Calu3 (cell line): ENCODE measurements around the gene LY6G6F. TPM values are rescaled to one million over a fixed set of nuclear protein-coding genes. Genes with fewer than 3 reads are reported as not detected.

ENCODE experiments used
- BruUV-seq: library from RNA; stranded (reverse); fragments of 400-500 nt; replicated peaks from 2 replicates; lab custom pipeline; 2021; lab: Mats Ljungman, UMichigan
- CTCF ChIA-PET: fragments of 300-600 bp; sonication (Branson Sonifier 250); formaldehyde crosslinking; loops from one replicate; lab custom pipeline; 2022; ENCODE audit warnings: antibody characterized with exemption; lab: Charles Lee
- DNase-seq: peaks from one replicate; pipeline ENCODE4 v3.0.0; 2022
- H3K27ac Mint-ChIP-seq: one replicate; pipeline ENCODE4 v1.8.0; 2022; ENCODE audit warnings: mixed read lengths; ENCODE audit not compliant: unreplicated experiment
- H3K27me3 Mint-ChIP-seq: one replicate; pipeline ENCODE4 v1.8.0; 2022; ENCODE audit warnings: mixed read lengths; ENCODE audit not compliant: unreplicated experiment
- H3K36me3 Mint-ChIP-seq: one replicate; pipeline ENCODE4 v1.8.0; 2022; ENCODE audit warnings: mild to moderate bottlenecking, moderate library complexity, mixed read lengths; ENCODE audit not compliant: insufficient read depth, unreplicated experiment
- H3K4me1 Mint-ChIP-seq: one replicate; pipeline ENCODE4 v1.8.0; 2022; ENCODE audit warnings: mild to moderate bottlenecking, low read depth, mixed read lengths; ENCODE audit not compliant: unreplicated experiment
- H3K4me3 Mint-ChIP-seq: one replicate; pipeline ENCODE4 v1.8.0; 2022; ENCODE audit warnings: mild to moderate bottlenecking, low read depth, moderate library complexity, mixed read lengths; ENCODE audit not compliant: unreplicated experiment
- H3K9me3 Mint-ChIP-seq: one replicate; pipeline ENCODE4 v1.8.0; 2022; ENCODE audit warnings: low read depth, mixed read lengths; ENCODE audit not compliant: unreplicated experiment
- intact Hi-C: fragments of 100-400 bp; cut with micrococcal nuclease; formaldehyde crosslinking; loops from one replicate; pipeline ENCODE4 v1.10.0; 2022; ENCODE audit not compliant: unreplicated experiment
- total RNA-seq: library from RNA; stranded (reverse); gene quantifications from 2 replicates; pipeline ENCODE4 v1.2.3, GENCODE V29; 2022
- TF ChIP-seq, protein P1 (sequence below): fragments of 200-600 bp; IDR thresholded peaks from one replicate; pipeline ENCODE4 v1.8.0; 2022; ENCODE audit warnings: antibody characterized with exemption; ENCODE audit not compliant: unreplicated experiment

LY6G6F gene
- total RNA-seq, 1 experiment from 2014 or later = not detected

DNA sequence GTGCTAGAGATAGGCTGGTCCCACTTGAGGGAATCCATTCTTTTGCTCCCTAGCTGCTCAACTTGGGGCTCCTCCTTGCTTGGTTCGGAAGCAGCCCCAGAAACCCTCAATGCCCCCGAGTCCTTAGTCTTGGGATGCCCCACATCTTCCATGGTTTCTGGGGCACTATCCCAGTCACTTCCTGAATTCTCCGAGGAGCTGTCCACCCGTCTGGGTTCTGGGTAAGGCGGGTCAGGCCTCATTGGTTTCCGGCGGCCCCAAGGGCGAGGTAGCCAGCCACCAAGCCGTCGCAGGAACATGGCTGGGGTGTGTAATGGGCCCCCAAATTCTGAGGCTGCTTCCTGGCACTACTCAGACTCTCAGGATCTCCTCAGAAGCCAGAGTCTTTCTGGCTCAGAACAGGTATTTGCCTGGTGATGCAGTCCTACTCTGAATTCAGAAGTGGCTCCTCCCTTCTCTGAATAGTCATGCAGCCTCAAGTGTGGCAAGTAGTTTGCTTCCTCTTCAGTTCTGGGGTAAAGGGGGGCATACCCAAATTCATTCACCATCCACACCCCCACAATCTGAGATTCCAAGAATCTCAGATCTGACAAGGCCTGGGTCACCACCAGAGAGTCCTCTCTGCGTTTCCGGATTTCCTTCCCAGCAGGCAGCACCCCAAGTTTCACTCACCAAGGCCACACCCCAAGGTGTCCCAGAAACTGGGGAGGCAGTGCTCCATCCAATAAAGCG, 46.9 kb upstream of the LY6G6F start:
- DNase-seq = no peak
- peaks cover 72% of the 10 kb centered on the region for H3K4me1 Mint-ChIP-seq
- peak overlapping the region; percentile 87 for H3K27ac Mint-ChIP-seq
- H3K27me3 Mint-ChIP-seq = no peaks in the 10 kb centered on the region
- H3K36me3 Mint-ChIP-seq = peaks cover 86% of the 10 kb centered on the region
- intact Hi-C loops = loop anchor here (1.0 kb wide), 1 partner anchor 8 kb away; the partner anchor contains the start of gene BAG6
- CTCF ChIA-PET = interaction anchor here (0.9 to 1.5 kb wide), 5 partner anchors 8 to 215 kb away, joined by 3 to 10 read pairs (median 4); partner anchors contain the start of genes BAG6 and DDX39B
- BruUV-seq = TSS peak; percentile 29
- TF ChIP-seq, protein P1, sequence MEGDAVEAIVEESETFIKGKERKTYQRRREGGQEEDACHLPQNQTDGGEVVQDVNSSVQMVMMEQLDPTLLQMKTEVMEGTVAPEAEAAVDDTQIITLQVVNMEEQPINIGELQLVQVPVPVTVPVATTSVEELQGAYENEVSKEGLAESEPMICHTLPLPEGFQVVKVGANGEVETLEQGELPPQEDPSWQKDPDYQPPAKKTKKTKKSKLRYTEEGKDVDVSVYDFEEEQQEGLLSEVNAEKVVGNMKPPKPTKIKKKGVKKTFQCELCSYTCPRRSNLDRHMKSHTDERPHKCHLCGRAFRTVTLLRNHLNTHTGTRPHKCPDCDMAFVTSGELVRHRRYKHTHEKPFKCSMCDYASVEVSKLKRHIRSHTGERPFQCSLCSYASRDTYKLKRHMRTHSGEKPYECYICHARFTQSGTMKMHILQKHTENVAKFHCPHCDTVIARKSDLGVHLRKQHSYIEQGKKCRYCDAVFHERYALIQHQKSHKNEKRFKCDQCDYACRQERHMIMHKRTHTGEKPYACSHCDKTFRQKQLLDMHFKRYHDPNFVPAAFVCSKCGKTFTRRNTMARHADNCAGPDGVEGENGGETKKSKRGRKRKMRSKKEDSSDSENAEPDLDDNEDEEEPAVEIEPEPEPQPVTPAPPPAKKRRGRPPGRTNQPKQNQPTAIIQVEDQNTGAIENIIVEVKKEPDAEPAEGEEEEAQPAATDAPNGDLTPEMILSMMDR = no peak
- peak overlapping the region; percentile 82 for H3K4me3 Mint-ChIP-seq
- H3K9me3 Mint-ChIP-seq = no peaks in the 10 kb centered on the region

- BruUV-seq = no TSS peak
- peaks cover 69% of the 10 kb centered on the region for H3K4me1 Mint-ChIP-seq
Observed at GRCh38 chr6:31660381-31661261, 46.0 kb upstream of the LY6G6F start, which contains the start of gene C6orf47. Gene C6orf47 (minus strand): TSS chr6:31660778. CDS start chr6:31659947, 831 bp downstream.

DNA sequence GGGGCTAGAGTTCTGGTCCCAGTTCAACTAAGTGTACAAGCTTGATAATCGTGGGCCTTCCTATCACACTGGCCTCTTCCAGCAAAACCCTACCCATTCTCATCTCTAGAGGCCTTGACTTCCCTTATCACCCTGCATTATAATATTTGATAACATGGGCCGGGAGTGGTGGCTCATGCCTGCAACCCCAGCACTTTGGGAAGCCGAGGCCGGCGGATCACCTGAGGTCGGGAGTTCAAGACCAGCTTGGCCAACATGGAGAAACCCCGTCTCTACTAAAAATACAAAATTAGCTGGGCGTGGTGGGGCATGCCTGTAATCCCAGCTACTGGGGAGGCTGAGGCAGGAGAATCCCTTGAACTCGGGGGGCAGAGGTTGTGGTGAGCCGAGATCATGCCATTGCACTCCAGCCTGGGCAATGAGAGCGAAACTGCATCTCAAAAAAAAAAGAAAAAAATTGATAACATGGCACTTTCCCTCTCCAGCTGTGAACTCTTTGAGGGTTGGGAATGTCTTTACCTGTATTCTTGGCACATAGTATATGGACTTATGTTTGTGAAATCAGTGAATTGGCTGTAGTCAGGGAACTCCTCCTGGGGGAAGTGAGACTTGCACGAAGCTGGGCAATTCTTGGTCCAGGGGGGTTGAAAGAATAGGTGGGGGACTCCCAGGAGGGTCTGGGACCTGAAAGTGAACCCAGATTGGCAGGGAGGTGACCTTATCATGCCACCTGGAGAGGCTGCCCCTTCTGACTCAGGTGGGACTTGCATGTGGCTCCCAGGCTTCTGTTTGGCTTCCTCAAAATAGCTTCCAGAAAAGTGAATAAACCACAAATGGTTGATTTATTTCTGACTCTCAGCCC, 45.2 kb upstream of the LY6G6F start:
- Mint-ChIP-seq H3K9me3 (no peaks in the 10 kb centered on the region), H3K27me3 (no peaks in the 10 kb centered on the region), H3K27ac (peak overlapping the region; percentile 87), H3K4me3 (peak overlapping the region; percentile 82), H3K4me1 (peaks cover 60% of the 10 kb centered on the region), H3K36me3 (peaks cover 93% of the 10 kb centered on the region)
- intact Hi-C loops = no loop called here
- TF ChIP-seq, protein P1 = no peak
- CTCF ChIA-PET = interaction anchor here (0.6 to 1.5 kb wide), 11 partner anchors 10 to 267 kb away, joined by 3 to 10 read pairs (median 3); partner anchors contain the start of genes BAG6 and DDX39B
- BruUV-seq = no TSS peak
- DNase-seq = no peak

More at GRCh38 chr6:31660381-31661261, 46.0 kb upstream of the LY6G6F start, which contains the start of gene C6orf47:
- Mint-ChIP-seq H3K9me3 (no peaks in the 10 kb centered on the region), H3K36me3 (peaks cover 91% of the 10 kb centered on the region), H3K27me3 (no peaks in the 10 kb centered on the region), H3K4me3 (peak within 1 kb of the TSS; percentile 82), H3K27ac (peak within 1 kb of the TSS; percentile 87)
- CTCF ChIA-PET = interaction anchor here (0.6 to 1.5 kb wide), 11 partner anchors 9 to 268 kb away, joined by 3 to 10 read pairs (median 3); partner anchors contain the start of genes BAG6 and DDX39B
- peak; percentile 96 for DNase-seq
- TF ChIP-seq, protein P1 = no peak
- intact Hi-C loops = loop anchor here (1.0 kb wide), 1 partner anchor 8 kb away; the partner anchor contains the start of gene BAG6
